GM12874 (cell line): ENCODE results near the gene SVIP.

Experiments
- CTCF ChIP-seq: IDR thresholded peaks from 2 replicates; pipeline ENCODE4 v1.5.1; 2011; ENCODE audit warnings: low read depth, mild to moderate bottlenecking, control low read depth, low read length, moderate library complexity; ENCODE audit not compliant: insufficient read depth

Gene SVIP

GRCh38 chr11:22779850-22780249 lies 49.8 kb downstream of the SVIP start:
- no peak for TF ChIP-seq CTCF

- 0 out of 2 replicates have a peak, but pooled peaks have one; percentile 10 for TF ChIP-seq CTCF
Observed at GRCh38 chr11:22778642-22779041, 51.0 kb downstream of the SVIP start.

GRCh38 chr11:22775248-22775647 lies 54.4 kb downstream of the SVIP start:
- no peak for TF ChIP-seq CTCF

GRCh38 chr11:22774716-22775115 lies 54.9 kb downstream of the SVIP start:
- TF ChIP-seq CTCF, result no peak

- TF ChIP-seq CTCF, result no peak
Observed at GRCh38 chr11:22769081-22769480, 60.5 kb downstream of the SVIP start.
